H9 (cell line): ENCODE data around the gene WRAP73. TPM values are rescaled to one million over a fixed set of nuclear protein-coding genes. Genes with fewer than 3 reads are reported as not detected.

Experiments used
- DNase-seq: peaks from one replicate; pipeline ENCODE4 v3.0.0-alpha.2; 2017
- H2AFZ ChIP-seq: one replicate; pipeline ENCODE4 v1.6.1; 2013; ENCODE audit warnings: mild to moderate bottlenecking, low read length, control low read depth, moderate library complexity
- H2AK5ac ChIP-seq: 2 replicates; pipeline ENCODE4 v1.6.1; 2013; ENCODE audit warnings: low read length, control low read depth, mixed read lengths; ENCODE audit not compliant: insufficient read length
- H2BK120ac ChIP-seq: one replicate; pipeline ENCODE4 v1.6.1; 2013; ENCODE audit warnings: low read depth, mild to moderate bottlenecking, low read length, control low read depth, inconsistent platforms; ENCODE audit not compliant: poor library complexity, severe bottlenecking
- H2BK12ac ChIP-seq: 2 replicates; pipeline ENCODE4 v1.6.1; 2013; ENCODE audit warnings: low read length, control low read depth, mixed read lengths, low read depth; ENCODE audit not compliant: insufficient read length
- H2BK15ac ChIP-seq: 2 replicates; pipeline ENCODE4 v1.6.1; 2013; ENCODE audit warnings: low read depth, low read length, control low read depth
- H2BK20ac ChIP-seq: one replicate; pipeline ENCODE4 v1.6.1; 2013; ENCODE audit warnings: low read depth, mild to moderate bottlenecking, low read length, control low read depth, inconsistent platforms; ENCODE audit not compliant: poor library complexity, severe bottlenecking
- H2BK5ac ChIP-seq: 2 replicates; pipeline ENCODE4 v1.6.1; 2013; ENCODE audit warnings: low read length, control low read depth, mixed read lengths; ENCODE audit not compliant: insufficient read length
- H3K14ac ChIP-seq: 2 replicates; pipeline ENCODE4 v1.6.1; 2013; ENCODE audit warnings: low read length, control low read depth; ENCODE audit not compliant: insufficient read depth
- H3K18ac ChIP-seq: 2 replicates; pipeline ENCODE4 v1.6.1; 2013; ENCODE audit warnings: low read depth, mild to moderate bottlenecking, mixed read lengths, low read length, control low read depth; ENCODE audit not compliant: insufficient read length
- H3K23ac ChIP-seq: 2 replicates; pipeline ENCODE4 v1.6.1; 2013; ENCODE audit warnings: low read length, control low read depth, mixed read lengths, low read depth; ENCODE audit not compliant: insufficient read length
- H3K23me2 ChIP-seq: 2 replicates; pipeline ENCODE4 v1.6.1; 2013; ENCODE audit warnings: low read depth, mild to moderate bottlenecking, mixed read lengths, low read length, control low read depth; ENCODE audit not compliant: insufficient read length, poor library complexity, severe bottlenecking
- H3K27ac ChIP-seq: 2 replicates; pipeline ENCODE4 v1.5.1; 2013; ENCODE audit warnings: low read length, control low read depth, mixed read lengths, low read depth; ENCODE audit not compliant: insufficient read length
- H3K27me3 ChIP-seq: 2 replicates; pipeline ENCODE4 v1.6.1; 2013; ENCODE audit warnings: low read length, control low read depth, inconsistent platforms; ENCODE audit not compliant: insufficient read depth
- H3K4ac ChIP-seq: 2 replicates; pipeline ENCODE4 v1.6.1; 2013; ENCODE audit warnings: low read depth, mild to moderate bottlenecking, control low read depth, inconsistent platforms, low read length, moderate library complexity
- H3K4me1 ChIP-seq: 2 replicates; pipeline ENCODE4 v1.6.1; 2013; ENCODE audit warnings: low read length, control low read depth, inconsistent platforms; ENCODE audit not compliant: insufficient read depth
- H3K4me2 ChIP-seq: 2 replicates; pipeline ENCODE4 v1.6.1; 2013; ENCODE audit warnings: low read length, control low read depth, mixed read lengths; ENCODE audit not compliant: insufficient read length, insufficient read depth
- H3K56ac ChIP-seq: 2 replicates; pipeline ENCODE4 v1.6.1; 2013; ENCODE audit warnings: low read depth, mild to moderate bottlenecking, mixed read lengths, low read length, control low read depth; ENCODE audit not compliant: insufficient read length
- H3K79me1 ChIP-seq: 2 replicates; pipeline ENCODE4 v1.6.1; 2013; ENCODE audit warnings: low read depth, mild to moderate bottlenecking, moderate library complexity, low read length, control low read depth, inconsistent platforms; ENCODE audit not compliant: insufficient read depth, poor library complexity, severe bottlenecking
- H3K79me2 ChIP-seq: 2 replicates; pipeline ENCODE4 v1.6.1; 2013; ENCODE audit warnings: low read length, control low read depth, inconsistent platforms; ENCODE audit not compliant: insufficient read depth
- H3K9ac ChIP-seq: 2 replicates; pipeline ENCODE4 v1.6.1; 2013; ENCODE audit warnings: low read length, control low read depth, mixed read lengths; ENCODE audit not compliant: insufficient read length; ENCODE audit errors: extremely low read depth
- H3K9me3 ChIP-seq: one replicate; pipeline ENCODE4 v1.6.1; 2013; ENCODE audit warnings: low read depth, low read length, inconsistent platforms; ENCODE audit not compliant: control insufficient read depth
- H3T11ph ChIP-seq: one replicate; pipeline ENCODE4 v1.6.1; 2013; ENCODE audit warnings: mild to moderate bottlenecking, low read length, control low read depth, inconsistent platforms
- H4K20me1 ChIP-seq: one replicate; pipeline ENCODE4 v1.6.1; 2013; ENCODE audit not compliant: control insufficient read depth, insufficient read length, insufficient read depth
- H4K5ac ChIP-seq: 2 replicates; pipeline ENCODE4 v1.6.1; 2013; ENCODE audit warnings: low read depth, mild to moderate bottlenecking, mixed read lengths, low read length, control low read depth; ENCODE audit not compliant: insufficient read length
- H4K8ac ChIP-seq: replicated peaks from 2 replicates; pipeline ENCODE4 v1.6.1; 2013; ENCODE audit warnings: low read length, control low read depth, mixed read lengths, low read depth; ENCODE audit not compliant: insufficient read length
- H4K91ac ChIP-seq: 2 replicates; pipeline ENCODE4 v1.6.1; 2013; ENCODE audit warnings: low read depth, mild to moderate bottlenecking, moderate library complexity, mixed read lengths, low read length, control low read depth; ENCODE audit not compliant: insufficient read length
- H3K27ac Mint-ChIP-seq, 3 experiments: 2 replicates in 2 of 3; 3 replicates in 1 of 3; pipeline ENCODE4 v1.8.0; 2020 to 2021; ENCODE audit warnings: mixed read lengths in 3 of 3, mild to moderate bottlenecking in 1 of 3, moderate library complexity in 1 of 3
- H3K27me3 Mint-ChIP-seq: 2 replicates; pipeline ENCODE4 v1.8.0; 2021; ENCODE audit warnings: low read depth, mild to moderate bottlenecking, moderate library complexity, mixed read lengths
- H3K36me3 Mint-ChIP-seq, 3 experiments: 2 replicates in 2 of 3; 3 replicates in 1 of 3; pipeline ENCODE4 v1.8.0; 2020 to 2021; ENCODE audit warnings: low read depth in 3 of 3, mixed read lengths in 3 of 3; ENCODE audit not compliant: insufficient read depth in 1 of 3
- H3K4me1 Mint-ChIP-seq, 2 experiments: 2 replicates each; pipeline ENCODE4 v1.8.0; 2020; ENCODE audit warnings: mixed read lengths in 2 of 2
- H3K4me3 Mint-ChIP-seq, 2 experiments: 2 replicates in 1 of 2; 3 replicates in 1 of 2; pipeline ENCODE4 v1.8.0; 2020 to 2021; ENCODE audit warnings: mild to moderate bottlenecking in 2 of 2, mixed read lengths in 2 of 2, moderate library complexity in 1 of 2
- H3K9me3 Mint-ChIP-seq, 2 experiments: 2 replicates in 1 of 2; 3 replicates in 1 of 2; pipeline ENCODE4 v1.8.0; 2020; ENCODE audit warnings: mild to moderate bottlenecking in 2 of 2, mixed read lengths in 2 of 2, moderate library complexity in 1 of 2
- WGBS: extraction: QIAGEN DNeasy Blood & Tissue Kit; methylation state at CpG from one replicate; pipeline ENCODE4 v1.1.7; 2013; ENCODE audit warnings: missing lambda C conversion rate, low lambda C conversion rate, mixed read lengths; ENCODE audit not compliant: insufficient read length; ENCODE audit errors: extremely low coverage; 5-methylcytosine and 5-hydroxymethylcytosine counted together
- total RNA-seq: library from RNA; stranded (reverse); gene quantifications from 2 replicates; pipeline ENCODE4 v1.2.1, GENCODE V29; 2021
- TF ChIP-seq, protein P1 (sequence below): fragments of 200-600 bp; sonication (generic); conservative IDR thresholded peaks from 3 replicates; pipeline ENCODE4 v1.8.0; 2021; ENCODE audit warnings: antibody characterized with exemption, mild to moderate bottlenecking

The WRAP73 gene
- total RNA-seq, 1 experiment from 2014 or later, result 28.4 TPM

DNA sequence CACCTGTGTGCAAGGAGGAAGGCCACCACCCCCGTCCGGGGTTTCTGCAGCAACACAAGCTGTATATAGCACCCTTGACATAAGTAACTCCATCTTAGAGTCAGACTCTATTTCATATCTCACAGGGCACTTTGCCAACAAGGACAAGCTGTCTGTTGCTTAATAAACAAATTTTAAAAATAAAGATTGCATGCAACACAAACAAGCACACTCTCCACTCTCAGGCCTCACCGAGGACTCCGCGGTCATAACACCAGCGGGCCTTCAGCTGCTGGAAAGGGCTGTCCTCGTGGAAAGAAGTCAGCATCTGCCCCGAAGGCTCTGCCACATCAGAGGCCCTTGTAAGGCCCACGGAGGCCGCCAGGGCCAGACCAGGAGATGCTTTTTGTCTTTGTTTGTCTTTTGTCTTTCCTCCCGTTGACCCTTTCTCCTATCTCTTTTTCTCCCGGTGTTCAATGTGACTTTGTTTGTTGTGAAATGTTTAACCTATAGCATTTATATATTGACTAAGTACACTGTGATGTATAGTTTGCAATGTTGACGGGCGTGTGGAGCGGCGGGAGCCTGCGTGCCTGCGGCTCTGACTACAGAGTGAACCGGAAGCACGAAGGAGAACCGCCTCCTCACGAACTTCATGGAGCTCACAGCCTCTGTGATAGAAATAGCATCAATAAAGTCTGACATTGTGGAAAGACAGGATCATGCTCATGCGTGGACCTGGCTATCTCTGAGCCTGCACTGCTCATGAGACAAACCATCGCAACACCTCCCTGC lies 62.7 kb downstream of the WRAP73 start:
- peaks cover 6% of the 10 kb centered on the region for H3K9me3 ChIP-seq
- no peaks in the 10 kb centered on the region for H3K27me3 ChIP-seq
- DNase-seq, result no peak
- H2BK120ac ChIP-seq, result no peak overlapping the region
- no peak overlapping the region for H2AK5ac ChIP-seq
- H3K23ac ChIP-seq, result no peak overlapping the region
- Mint-ChIP-seq H3K4me1 (peaks cover 0 to 22% of the 10 kb centered on the region in 2 experiments; a peak in 2 of 4 replicates), H3K9me3 (peaks cover 2 to 4% of the 10 kb centered on the region in 2 experiments; a peak in 2 of 5 replicates), H3K27me3 (no peaks in the 10 kb centered on the region), H3K4me3 (0 out of 5 replicates have a peak overlapping the region, but pooled peaks of 1 of the 2 experiments have one; percentile 1), H3K27ac (peak overlapping the region in 2 of 3 experiments; percentile 19 to 63; a peak in 2 of 7 replicates), H3K36me3 (peaks cover 3 to 7% (median 5%) of the 10 kb centered on the region in 3 experiments; a peak in 4 of 7 replicates)
- H3K27ac ChIP-seq, result no peak overlapping the region
- WGBS, result no CpG with 5 or more reads among the region's 24 CpGs
- TF ChIP-seq, protein P1, sequence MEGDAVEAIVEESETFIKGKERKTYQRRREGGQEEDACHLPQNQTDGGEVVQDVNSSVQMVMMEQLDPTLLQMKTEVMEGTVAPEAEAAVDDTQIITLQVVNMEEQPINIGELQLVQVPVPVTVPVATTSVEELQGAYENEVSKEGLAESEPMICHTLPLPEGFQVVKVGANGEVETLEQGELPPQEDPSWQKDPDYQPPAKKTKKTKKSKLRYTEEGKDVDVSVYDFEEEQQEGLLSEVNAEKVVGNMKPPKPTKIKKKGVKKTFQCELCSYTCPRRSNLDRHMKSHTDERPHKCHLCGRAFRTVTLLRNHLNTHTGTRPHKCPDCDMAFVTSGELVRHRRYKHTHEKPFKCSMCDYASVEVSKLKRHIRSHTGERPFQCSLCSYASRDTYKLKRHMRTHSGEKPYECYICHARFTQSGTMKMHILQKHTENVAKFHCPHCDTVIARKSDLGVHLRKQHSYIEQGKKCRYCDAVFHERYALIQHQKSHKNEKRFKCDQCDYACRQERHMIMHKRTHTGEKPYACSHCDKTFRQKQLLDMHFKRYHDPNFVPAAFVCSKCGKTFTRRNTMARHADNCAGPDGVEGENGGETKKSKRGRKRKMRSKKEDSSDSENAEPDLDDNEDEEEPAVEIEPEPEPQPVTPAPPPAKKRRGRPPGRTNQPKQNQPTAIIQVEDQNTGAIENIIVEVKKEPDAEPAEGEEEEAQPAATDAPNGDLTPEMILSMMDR, result no peak
- no peaks in the 10 kb centered on the region for H4K20me1 ChIP-seq
- H3T11ph ChIP-seq, result no peak overlapping the region
- H4K91ac ChIP-seq, result no peak overlapping the region
- no peak overlapping the region for H3K4me2 ChIP-seq
- no peak overlapping the region for H2BK15ac ChIP-seq
- H2BK5ac ChIP-seq, result no peak overlapping the region
- no peak overlapping the region for H3K14ac ChIP-seq
- H4K5ac ChIP-seq, result no peak overlapping the region
- H3K18ac ChIP-seq, result no peak overlapping the region
- H3K79me2 ChIP-seq, result no peaks in the 10 kb centered on the region
- H2AFZ ChIP-seq, result no peak overlapping the region
- no peak overlapping the region for H2BK20ac ChIP-seq
- H3K79me1 ChIP-seq, result no peaks in the 10 kb centered on the region
- H3K4me1 ChIP-seq, result no peaks in the 10 kb centered on the region
- H2BK12ac ChIP-seq, result no peak overlapping the region
- H3K56ac ChIP-seq, result no peak overlapping the region
- H4K8ac ChIP-seq, result no peak overlapping the region
- H3K4ac ChIP-seq, result no peak overlapping the region
- no peaks in the 10 kb centered on the region for H3K23me2 ChIP-seq
- H3K9ac ChIP-seq, result no peak overlapping the region
